ENCODE results near the gene SYVN1. TPM values are rescaled to one million over a fixed set of nuclear protein-coding genes. Genes with fewer than 3 reads are reported as not detected.

The SYVN1 gene
- polyA plus RNA-seq, 1 of the 3 experiments (the other 2 are of a cell fraction): 31.9 TPM

- Histone ChIP-seq H3K4me2 (no peak overlapping the region), H3K9me3 (no peaks in the 10 kb centered on the region), H3K9me2 (no peaks in the 10 kb centered on the region), H3K27me3 (ENCODE audit: insufficient read depth) (0 out of 2 replicates have a peak, but pooled peaks cover 6% of the 10 kb centered on the region), H3K27ac (ENCODE audit: low read depth in 2 of 2, low read length in 1 of 2) (no peak overlapping the region), H2AFZ (ENCODE audit: low read depth) (no peak overlapping the region), H3F3A (replicated peaks; ENCODE audit: insufficient read depth) (no peaks in the 10 kb centered on the region), H3K36me3 (replicated peaks in 1 of 2; ENCODE audit: control insufficient read depth in 1 of 2, insufficient read depth in 2 of 2, low read length in 1 of 2) (peaks cover 10% of the 10 kb centered on the region in 2 experiments), H3K79me2 (ENCODE audit: insufficient read depth) (peaks cover 27% of the 10 kb centered on the region; the same call in 1 of the 2 replicates), H3K9ac (no peak overlapping the region), H3K4me1 (ENCODE audit: control insufficient read depth in 1 of 2, insufficient read depth in 2 of 2, low read depth in 1 of 2, low read length in 1 of 2) (peaks cover 0 to 28% of the 10 kb centered on the region in 2 experiments; a peak in 2 of 4 replicates), H4K20me1 (ENCODE audit: insufficient read depth) (no peaks in the 10 kb centered on the region; the same call in 1 of the 2 replicates), H3K4me3 (ENCODE audit: low read depth in 2 of 2, low read length in 1 of 2) (no peak overlapping the region)
- 94% methylated on average over 15 of the region's 15 CpGs for WGBS (ENCODE audit: low lambda C conversion rate)
- POLR2A ChIA-PET: no interaction called here
- CTCF ChIA-PET: interaction anchor here (0.6 to 4.2 kb wide), 7 partner anchors 12 to 1542 kb away, joined by 3 to 27 read pairs (median 6); partner anchors contain the start of genes CAPN1, CDC42EP2 and ZNHIT2
- no peak for DNase-seq
- TF ChIP-seq NFIC (IDR thresholded peaks at IDR 0.05; ENCODE audit: borderline replicate concordance) (no peak), TAF1 (IDR thresholded peaks at IDR 0.05; ENCODE audit: borderline replicate concordance, low read depth, low read length) (no peak), TCF12 (IDR thresholded peaks at IDR 0.05) (no peak), MXI1 (IDR thresholded peaks at IDR 0.05; ENCODE audit: low read depth, low read length) (no peak), ZBTB33 (IDR thresholded peaks at IDR 0.05; ENCODE audit: borderline replicate concordance, low read depth) (no peak), REST (IDR thresholded peaks at IDR 0.05; ENCODE audit: low read depth, low read length) (no peak), FOXJ3 (CRISPR knock-in tag; IDR thresholded peaks at IDR 0.05) (no peak), RAD21 (IDR thresholded peaks at IDR 0.05; ENCODE audit: low read length) (no peak), EZH2phosphoT487 (IDR thresholded peaks at IDR 0.05; ENCODE audit: borderline replicate concordance, low read depth) (no peak), SMC3 (IDR thresholded peaks at IDR 0.05; ENCODE audit: low read depth, low read length) (no peak), NRF1 (IDR thresholded peaks at IDR 0.05; ENCODE audit: low read depth, low read length) (no peak), RCOR1 (IDR thresholded peaks at IDR 0.05; ENCODE audit: low read length) (no peak), CTCF (IDR thresholded peaks at IDR 0.05) (no peak), FOXM1 (IDR thresholded peaks at IDR 0.05; ENCODE audit: low read depth) (no peak), FOSL2 (IDR thresholded peaks at IDR 0.05; ENCODE audit: borderline replicate concordance, low read depth) (no peak), USF1 (IDR thresholded peaks at IDR 0.05; ENCODE audit: borderline replicate concordance, low read depth) (no peak), MAX (IDR thresholded peaks at IDR 0.05; ENCODE audit: low read depth) (no peak), POLR2AphosphoS5 (IDR thresholded peaks at IDR 0.05; ENCODE audit: low read depth, low read length) (no peak), TEAD4 (IDR thresholded peaks at IDR 0.05; ENCODE audit: borderline replicate concordance, insufficient read depth) (no peak)
These were observed 2.3 kb upstream of the SYVN1 start for GRCh38 chr11:65136515-65137096.
